Cerebellar nuclear complex (tissue), 1 donor: ENCODE results near the gene HKDC1.
"Not testable (repeated sequence)": the region's sequence is repeated elsewhere in the genome, so short reads cannot be mapped to it uniquely, and the experiment has no call there.

Experiments
- DNase-seq, 2 experiments: peaks; one replicate each; lab custom pipeline; 2025; lab: John Stamatoyannopoulos, UW

Gene HKDC1, protein sequence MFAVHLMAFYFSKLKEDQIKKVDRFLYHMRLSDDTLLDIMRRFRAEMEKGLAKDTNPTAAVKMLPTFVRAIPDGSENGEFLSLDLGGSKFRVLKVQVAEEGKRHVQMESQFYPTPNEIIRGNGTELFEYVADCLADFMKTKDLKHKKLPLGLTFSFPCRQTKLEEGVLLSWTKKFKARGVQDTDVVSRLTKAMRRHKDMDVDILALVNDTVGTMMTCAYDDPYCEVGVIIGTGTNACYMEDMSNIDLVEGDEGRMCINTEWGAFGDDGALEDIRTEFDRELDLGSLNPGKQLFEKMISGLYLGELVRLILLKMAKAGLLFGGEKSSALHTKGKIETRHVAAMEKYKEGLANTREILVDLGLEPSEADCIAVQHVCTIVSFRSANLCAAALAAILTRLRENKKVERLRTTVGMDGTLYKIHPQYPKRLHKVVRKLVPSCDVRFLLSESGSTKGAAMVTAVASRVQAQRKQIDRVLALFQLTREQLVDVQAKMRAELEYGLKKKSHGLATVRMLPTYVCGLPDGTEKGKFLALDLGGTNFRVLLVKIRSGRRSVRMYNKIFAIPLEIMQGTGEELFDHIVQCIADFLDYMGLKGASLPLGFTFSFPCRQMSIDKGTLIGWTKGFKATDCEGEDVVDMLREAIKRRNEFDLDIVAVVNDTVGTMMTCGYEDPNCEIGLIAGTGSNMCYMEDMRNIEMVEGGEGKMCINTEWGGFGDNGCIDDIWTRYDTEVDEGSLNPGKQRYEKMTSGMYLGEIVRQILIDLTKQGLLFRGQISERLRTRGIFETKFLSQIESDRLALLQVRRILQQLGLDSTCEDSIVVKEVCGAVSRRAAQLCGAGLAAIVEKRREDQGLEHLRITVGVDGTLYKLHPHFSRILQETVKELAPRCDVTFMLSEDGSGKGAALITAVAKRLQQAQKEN

DNA sequence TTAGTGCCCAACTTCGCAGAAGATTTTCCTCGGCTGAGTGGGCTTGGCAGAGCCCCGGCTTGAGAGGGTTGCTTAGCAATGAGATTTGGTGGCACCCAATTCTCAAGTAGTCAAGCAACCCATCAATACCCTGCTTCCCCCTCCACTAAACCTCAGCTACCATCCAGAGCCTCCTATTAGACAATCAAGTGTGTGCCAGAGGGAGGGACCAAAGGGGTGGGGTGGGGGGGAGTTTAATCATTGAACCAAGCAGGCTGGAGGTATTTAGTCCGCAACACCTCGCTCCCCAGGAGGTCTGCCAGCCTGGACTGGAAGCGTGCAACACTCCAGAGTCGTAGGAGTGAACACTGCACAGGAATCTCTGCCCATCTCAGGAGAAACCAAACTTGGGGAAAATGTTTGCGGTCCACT, at the start of gene HKDC1:
Gene HKDC1, plus strand, starts transcription at position 292 of the 411 bp plus-strand sequence. Its CDS starts 104 bp downstream, at position 396.
- no peak for DNase-seq

DNA sequence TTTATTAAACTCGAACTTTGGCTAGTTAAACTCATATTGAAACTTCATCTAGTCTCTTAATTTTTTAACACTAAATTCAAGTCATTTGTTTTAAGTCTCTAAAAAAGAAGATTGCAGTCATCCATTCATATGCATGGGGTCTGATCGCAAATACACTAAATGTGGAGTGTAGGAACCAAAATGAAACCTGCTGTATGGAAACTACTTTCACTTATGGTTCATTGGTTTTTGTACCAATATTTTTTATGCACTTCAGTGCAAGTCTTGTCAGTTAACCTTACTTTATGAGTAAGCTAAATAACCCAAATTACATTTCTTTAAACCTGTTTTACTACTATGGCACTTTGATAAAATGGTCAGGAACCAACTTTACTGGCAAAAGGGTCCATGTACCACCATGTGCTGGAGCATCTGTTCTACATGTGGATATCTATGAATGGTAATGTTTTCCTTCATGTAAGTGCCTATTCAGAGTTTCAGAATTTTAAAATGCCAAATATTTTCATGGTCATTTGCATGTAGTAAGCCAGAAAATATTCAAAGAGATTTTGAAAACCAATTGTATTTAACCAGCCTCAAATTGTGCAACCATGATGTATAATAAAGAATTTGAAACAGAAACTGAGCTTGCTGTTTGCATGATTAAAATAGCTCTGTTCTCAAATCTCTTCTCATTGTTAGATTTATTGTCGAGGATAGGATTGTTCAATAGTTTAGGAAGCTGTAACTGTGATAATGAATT, 47.7 kb upstream of the HKDC1 start:
- DNase-seq, result no peak

DNA sequence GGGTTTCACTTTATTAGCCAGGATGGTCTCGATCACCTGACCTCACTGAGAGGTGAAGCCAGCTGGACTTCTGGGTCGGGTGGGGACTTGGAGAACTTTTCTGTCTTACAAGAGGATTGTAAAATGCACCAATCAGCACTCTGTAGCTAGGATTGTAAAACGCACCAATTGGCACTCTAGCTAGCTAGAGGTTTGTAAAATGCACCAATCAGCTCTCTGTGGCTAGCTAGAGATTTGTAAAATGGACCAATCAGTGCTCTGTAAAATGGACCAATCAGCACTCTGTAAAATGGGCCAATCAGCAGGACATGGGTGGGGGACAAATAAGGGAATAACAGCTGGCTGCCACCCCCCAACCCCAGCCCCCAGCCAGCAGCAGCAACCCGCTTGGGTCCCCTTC, 44.8 kb upstream of the HKDC1 start:
- DNase-seq, result not testable (repeated sequence)

DNA sequence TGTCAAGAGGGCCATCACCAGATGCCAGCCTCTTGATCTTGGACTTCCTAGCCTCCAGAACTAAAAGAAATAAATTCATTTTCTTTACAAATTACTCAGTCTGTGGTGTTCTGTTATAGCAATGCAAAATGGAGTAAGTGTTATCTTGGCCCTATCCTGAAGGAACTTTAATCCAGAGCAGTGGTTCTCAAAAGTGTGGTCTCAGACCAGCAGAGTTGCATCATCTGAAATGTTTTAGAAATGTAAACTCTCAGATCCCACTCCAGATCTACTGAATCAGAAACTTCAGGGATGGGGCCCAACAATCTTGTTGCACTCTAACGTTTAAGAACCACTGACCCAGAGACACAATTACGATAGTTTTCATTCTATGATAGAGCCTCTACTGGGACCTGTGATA, 43.3 kb upstream of the HKDC1 start:
- DNase-seq, result no peak

DNA sequence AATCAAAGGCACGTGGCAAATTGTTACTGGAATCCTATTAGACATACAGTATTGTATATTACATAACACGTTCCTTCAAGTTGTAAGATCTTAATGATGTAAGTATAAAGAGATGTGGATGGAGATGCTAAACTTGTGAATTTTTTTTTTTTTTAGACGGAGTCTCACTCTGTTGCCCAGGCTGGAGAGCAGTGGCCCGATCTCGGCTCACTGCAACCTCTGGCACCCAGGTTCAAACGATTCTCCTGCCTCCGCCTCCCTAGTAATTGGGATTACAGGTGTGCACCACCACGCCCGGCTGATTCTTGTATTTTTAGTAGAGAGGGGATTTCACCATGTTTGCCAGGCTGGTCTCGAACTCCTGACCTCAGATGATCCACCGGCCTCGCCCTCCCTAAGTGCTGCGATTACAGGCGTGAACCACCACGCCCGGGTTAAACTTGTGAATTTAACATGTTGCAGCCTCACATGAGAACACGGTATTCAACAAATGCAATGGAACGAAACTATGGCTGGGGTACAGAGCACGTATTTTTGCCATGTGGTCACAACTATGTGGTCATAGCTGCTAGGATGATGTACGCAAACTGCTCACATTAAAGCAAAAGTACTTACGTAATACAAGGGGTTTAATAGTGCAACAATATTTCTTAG, 40.9 kb upstream of the HKDC1 start:
- DNase-seq, result no peak

DNA sequence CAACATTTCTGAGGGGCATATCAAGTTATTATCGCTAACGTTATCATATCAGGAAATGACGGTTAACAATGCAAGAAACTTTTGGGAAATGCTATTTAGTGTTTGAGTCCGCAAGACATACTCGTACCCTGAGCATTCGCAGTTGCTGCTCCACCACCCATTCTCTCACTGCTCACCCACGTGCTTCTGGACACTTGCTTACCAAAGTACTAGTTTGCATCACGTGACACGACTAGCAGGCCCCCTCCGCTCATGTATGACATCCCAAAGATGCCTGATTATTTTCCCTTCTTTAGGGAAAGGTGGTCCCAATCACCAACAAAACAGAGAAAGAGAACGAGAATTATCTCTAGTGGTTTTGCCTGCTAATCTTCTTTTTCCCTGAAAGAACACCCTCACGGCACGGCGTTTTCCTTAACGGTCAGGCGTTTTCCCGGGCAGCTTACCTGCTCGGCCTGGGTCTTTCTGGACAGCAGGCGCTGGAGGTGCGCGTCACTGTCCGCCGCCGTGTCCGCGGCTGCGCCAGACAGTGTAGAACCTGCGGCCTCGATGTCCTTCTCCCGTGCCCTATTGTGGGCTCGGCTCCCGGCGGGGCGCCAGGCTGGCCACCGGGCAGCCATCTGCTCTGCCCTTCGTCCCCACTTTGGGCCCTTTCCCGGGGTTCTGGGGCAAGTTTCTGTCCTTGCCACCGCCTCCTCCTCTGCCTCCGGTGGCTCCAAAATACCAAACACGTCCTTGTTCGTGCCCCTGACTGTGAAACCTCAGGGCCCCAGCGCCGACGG, 40.2 kb upstream of the HKDC1 start, which contains the start of gene SUPV3L1:
Gene SUPV3L1, plus strand, starts transcription at position 492 of the 782 bp plus-strand sequence. Its CDS starts 58 bp downstream, at position 550.
- DNase-seq, result peak; percentile 42 to 93

DNA sequence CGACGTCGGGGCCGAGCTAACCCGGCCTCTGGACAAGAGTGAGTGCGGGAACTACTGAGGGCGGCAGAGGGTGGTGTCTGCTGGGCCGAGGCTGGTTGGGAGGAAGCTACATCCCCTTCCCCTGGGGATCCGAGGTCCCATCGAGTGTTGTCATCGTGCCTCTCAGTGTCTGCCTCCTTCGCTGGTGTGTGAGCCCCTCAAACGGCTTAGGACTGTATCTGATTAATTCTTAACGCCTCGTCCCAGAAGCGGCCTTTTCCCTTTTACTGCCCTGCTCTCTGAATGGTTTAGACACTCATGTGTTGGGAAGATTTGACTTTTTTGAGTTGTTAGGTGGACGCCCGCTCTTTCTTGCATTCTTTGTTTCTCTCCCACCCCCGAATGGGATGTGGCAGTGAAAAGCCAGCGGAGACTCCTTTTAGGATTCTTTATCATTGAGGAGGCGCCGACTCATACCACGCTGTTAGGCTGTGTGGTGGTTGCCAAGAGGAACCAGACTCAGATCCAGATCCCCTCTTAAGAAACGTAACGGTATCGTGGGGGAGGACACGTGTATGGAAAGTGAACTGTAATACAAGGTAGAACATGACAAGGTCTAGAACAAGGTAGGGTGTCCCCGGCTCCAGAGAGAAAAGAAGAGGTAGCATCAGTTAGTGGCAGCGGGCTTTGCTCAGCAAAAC, 39.5 kb upstream of the HKDC1 start:
- no peak for DNase-seq

DNA sequence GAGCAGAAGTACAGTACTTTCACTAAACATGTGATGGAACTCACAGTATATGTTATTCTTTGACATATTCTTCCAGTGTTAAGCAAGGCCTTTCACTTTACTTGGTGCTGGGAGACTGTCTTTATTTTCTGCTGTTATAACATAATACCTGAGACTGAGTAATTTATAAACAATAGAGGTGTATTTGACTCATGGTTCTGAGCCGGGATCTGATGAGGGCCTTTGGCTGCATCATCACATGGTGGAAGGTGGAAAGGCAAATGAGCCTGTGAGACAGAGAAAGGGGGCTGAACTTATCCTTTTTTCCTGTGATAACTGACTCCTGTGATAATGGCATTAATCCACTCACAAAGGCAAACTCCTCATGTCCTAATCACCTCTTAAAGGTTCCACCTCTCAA, 38.7 kb upstream of the HKDC1 start:
- DNase-seq, result no peak

DNA sequence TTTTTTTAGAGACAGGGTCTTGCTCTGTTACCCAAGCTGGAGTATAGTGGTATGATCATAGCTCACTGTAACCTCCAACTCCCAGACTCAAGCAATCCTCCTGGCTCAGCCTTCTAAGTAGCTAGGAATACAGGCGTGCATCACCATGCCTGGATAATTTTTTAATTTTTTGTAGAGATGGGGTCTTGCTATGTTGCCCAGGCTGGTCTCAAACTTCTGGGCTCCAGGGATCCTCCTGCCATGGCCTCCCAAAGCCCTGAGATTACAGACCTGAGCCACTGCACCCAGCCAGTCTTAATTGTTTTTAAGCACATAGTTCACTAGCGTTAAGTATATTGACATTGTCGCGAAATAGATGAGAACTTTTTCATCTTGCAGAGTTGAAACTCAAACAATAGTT, 38.1 kb upstream of the HKDC1 start:
- DNase-seq, result no peak

DNA sequence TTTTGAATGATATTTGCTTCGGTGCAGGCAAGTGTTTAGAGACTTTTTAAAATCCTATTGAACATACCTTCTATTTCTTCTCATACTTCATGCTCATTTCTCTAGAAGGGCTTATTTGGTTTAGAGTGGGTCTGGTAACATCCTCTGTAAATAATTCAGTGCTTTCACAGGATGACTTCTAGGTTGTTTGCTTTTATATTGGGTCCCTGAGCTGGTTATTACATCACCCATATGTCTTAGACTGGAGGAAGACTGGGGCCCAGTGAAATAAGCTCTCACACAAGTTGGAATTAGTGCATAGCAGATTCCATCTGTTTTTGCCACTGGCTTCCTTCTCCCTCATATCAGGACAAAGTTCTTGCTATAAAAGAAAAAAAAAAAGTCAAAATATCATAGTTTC, 33.6 kb upstream of the HKDC1 start:
- no peak for DNase-seq

DNA sequence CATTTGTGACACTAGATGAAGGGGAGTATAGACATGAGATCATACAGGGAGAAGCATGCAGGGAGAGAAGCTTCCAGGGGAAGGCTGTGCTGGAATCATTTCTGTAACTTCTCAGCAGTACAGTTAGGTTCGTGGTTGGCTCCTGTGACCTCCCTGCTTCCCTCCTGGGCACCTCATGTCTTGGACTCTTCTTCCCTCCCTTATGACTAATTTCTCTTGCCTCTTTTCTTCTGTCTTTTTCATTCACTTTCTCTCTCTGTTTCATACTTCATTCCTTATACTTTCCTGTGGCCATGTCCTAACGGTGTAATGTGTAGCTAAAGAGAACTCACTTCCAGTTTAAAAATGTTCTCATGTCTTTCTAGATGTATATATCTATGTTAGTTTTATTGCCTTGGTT, 19.1 kb upstream of the HKDC1 start:
- DNase-seq, result no peak

DNA sequence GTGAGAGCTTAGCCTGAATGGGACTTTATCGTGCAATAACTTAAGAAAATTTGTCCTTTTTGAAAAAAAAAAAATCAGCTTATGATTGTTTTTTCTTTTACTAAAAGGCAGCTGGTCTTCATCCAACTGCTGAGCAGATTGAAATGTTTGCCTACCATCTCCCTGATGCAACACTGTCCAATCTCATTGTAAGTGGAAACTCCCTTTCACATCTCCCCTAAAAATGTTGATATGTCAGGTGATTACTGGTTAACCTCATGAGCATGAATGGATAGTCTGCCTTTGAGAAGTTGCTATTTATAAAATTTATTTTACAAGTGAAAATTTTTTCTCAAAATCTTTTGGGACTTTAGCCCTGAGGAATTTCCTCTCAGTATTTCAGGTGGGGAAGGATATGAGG, 17.8 kb upstream of the HKDC1 start:
- DNase-seq, result no peak

DNA sequence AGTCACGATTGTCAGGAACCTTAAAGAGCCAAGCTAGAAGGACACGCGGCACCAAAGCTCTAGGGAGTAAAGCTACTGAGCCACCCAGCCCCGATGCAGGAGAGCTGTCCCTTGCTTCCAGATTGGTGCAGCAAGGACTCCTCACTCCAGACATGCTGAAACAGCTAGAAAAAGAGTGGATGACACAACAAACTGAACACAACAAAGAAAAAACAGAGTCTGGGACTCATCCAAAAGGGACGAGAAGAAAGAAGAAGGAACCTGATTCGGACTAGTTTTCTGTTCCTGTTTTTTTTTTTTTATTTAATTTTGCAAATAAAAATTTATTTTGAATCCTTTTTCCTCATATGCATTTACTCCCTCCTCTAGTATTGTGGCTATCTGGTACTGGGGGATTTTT, 11.4 kb upstream of the HKDC1 start:
- DNase-seq, result no peak

DNA sequence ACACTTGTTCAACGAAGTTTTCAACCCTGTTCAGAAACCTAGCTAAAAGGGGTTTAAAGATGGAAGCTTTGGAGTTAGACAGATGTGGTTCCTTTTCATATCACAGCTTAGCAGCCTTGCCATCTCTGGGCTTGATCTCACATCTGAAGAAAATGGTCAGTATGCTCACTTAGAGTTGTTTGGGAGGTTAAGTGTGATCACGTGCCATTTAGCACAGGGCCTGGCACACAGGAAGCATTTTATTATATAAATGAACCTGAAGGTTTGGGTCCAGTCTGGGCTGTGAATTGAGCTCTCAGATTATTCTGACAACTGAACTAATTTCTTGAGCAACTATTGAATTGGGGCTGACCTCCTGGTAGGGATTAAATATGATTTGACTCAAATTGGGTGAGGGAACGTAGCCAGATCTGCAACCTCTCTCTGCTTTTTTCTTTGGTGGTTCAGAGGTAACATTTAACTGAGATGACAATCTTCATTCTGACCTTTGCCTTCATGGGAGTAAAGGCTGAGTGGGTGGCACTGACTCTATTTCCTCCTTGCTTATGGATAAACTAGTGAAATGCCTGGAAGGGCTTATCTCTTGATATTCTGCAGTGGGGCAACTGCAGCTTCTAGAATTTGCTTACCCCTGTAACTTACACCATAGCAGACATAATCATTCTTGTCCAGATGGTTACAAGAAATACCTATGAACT, 10.2 kb upstream of the HKDC1 start:
- DNase-seq, result no peak

DNA sequence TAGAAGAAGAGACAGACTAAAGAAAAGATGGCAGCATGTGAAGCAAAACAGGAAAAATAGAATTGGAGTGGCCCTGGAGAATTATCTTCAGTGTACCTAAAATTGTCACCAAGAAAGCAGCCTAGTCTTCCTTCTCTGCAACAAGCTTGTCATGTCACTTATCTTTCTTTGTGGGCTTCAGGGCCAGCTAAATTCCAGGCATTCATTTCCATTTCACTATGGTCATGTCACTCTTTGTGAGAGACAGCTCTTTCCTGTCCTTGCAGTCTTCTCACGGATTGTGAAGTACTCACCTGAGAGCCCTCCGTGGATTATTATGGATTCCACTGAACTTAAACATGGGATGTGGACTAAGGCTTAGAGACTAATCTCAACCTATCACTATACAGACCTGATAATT, 9.0 kb upstream of the HKDC1 start:
- no peak for DNase-seq

DNA sequence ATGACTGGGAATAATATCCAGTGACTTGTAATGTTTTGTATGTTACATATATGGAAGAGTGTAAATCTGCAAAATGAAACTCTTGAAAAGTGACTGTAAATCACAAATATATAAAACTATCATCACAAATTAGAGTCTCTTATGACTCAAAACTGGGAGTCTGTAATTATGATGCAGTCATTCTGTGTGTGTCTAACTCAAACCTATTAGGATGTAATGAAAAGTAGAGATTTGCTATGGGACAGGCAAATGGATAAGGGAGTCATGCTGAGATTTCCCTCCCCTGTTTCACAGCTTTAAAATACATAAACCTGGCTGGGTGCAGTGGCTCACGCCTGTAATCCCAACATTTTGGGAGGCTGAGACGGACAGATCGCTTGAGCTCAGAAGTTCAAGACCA, 8.6 kb upstream of the HKDC1 start:
- DNase-seq, result no peak

DNA sequence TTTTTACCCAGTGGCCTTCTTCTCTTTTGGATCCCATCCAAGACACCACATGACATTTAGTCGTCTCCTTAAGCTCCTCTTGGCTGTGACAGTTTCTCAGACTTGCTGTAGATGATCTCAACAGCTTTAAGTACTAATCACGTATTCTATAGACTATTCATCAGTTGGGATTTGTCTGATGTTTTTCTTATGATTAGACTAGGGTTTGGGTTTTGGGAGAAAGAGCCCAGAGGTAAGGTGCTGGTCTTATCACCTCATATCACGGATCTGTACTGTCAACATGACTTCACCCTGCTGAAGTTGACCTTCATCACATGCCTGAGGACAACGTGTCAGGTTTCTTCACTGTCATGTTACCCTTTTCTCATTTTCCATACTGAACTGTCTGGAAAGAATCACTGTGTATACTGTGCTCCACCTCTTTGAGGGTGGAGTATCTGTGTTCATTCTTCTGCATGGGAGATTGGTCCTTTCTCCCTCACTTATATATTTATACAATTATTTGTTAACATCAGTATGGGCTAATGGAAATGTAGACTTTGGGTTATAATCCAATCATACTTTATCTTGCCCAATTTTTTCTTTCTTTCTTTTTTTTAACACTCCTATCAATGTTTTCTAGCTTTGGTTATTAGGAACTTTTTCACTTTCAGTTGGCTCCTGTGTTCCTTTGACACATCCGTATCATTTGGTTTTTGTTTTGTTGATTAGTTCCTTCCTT, 6.4 kb upstream of the HKDC1 start:
- no peak for DNase-seq

DNA sequence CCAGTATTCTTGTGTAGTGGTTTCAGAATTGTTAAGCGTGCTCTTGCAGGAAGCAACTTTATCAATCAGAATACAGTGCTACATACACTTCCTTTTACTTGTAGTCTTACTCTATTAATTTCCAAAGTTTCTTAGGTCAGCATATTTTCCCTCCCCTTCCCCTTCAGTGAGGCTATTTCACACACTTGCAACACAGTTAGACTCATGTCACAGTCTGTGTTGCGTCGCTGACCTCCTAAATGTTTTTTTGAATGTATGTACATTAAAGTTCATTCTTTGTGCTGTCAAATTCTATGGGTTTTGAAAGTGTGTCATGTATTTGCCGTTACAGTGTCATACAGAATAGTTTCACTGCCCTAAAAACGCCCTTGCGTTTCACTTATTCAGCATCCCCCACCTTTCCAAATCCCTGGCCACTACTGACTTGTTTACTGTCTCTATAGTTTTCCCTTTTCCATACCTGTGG, 5.4 kb upstream of the HKDC1 start:
- no peak for DNase-seq
